SKM-1 (cell line): ENCODE measurements around the gene BMP6.
"Not testable (repeated sequence)": the region's sequence is repeated elsewhere in the genome, so short reads cannot be mapped to it uniquely, and the experiment has no call there.

Source experiments
- DNase-seq: peaks from one replicate; lab custom pipeline; 2025; ENCODE audit not compliant: unreplicated experiment; lab: John Stamatoyannopoulos, UW

Gene BMP6

GRCh38 chr6:7786214-7786661, 60.3 kb downstream of the BMP6 start:
- no peak for DNase-seq

GRCh38 chr6:7787137-7787608, 61.3 kb downstream of the BMP6 start:
- no peak for DNase-seq

- no peak for DNase-seq
These were observed 61.8 kb downstream of the BMP6 start for GRCh38 chr6:7787731-7788130.

GRCh38 chr6:7794509-7794908, 68.6 kb downstream of the BMP6 start:
- DNase-seq = no peak

GRCh38 chr6:7797386-7797785, 71.5 kb downstream of the BMP6 start:
- no peak for DNase-seq

- DNase-seq = no peak
These were observed 72.9 kb downstream of the BMP6 start for GRCh38 chr6:7798751-7799150.

- no peak for DNase-seq
These were observed 76.8 kb downstream of the BMP6 start for GRCh38 chr6:7802662-7803061.

- no peak for DNase-seq
These were observed 77.3 kb downstream of the BMP6 start for GRCh38 chr6:7803214-7803613.

GRCh38 chr6:7805078-7805849, 79.4 kb downstream of the BMP6 start:
- no peak for DNase-seq

GRCh38 chr6:7805850-7806214, 79.9 kb downstream of the BMP6 start:
- no peak for DNase-seq

- no peak for DNase-seq
These were observed 80.8 kb downstream of the BMP6 start for GRCh38 chr6:7806711-7807110.

GRCh38 chr6:7809346-7809745, 83.4 kb downstream of the BMP6 start:
- DNase-seq = no peak

- no peak for DNase-seq
These were observed 85.5 kb downstream of the BMP6 start for GRCh38 chr6:7811441-7811840.

- no peak for DNase-seq
These were observed 86.7 kb downstream of the BMP6 start for GRCh38 chr6:7812623-7813022.

GRCh38 chr6:7813193-7813592, 87.3 kb downstream of the BMP6 start:
- DNase-seq = no peak

- no peak for DNase-seq
These were observed 87.8 kb downstream of the BMP6 start for GRCh38 chr6:7813704-7814103.

- no peak for DNase-seq
These were observed 89.8 kb downstream of the BMP6 start for GRCh38 chr6:7815716-7816115.

GRCh38 chr6:7817184-7817583, 91.3 kb downstream of the BMP6 start:
- not testable (repeated sequence) for DNase-seq

- no peak for DNase-seq
These were observed 92.6 kb downstream of the BMP6 start for GRCh38 chr6:7818257-7819214.

- no peak for DNase-seq
These were observed 93.6 kb downstream of the BMP6 start for GRCh38 chr6:7819431-7820015.

- DNase-seq = no peak
These were observed 94.5 kb downstream of the BMP6 start for GRCh38 chr6:7820288-7820835.
